Thyroid gland (tissue), 4 donors: ENCODE results near the gene SLC5A1. TPM values are rescaled to one million over a fixed set of nuclear protein-coding genes. Genes with fewer than 3 reads are reported as not detected.

Source experiments
- DNase-seq, 2 donors: peaks; one replicate each; pipeline ENCODE4 v3.0.0-alpha.2; 2019
- H3K27ac ChIP-seq, 3 donors: fragments of 200-600 bp; sonication (generic); 1 replicate in 2 of 3; 2 replicates in 1 of 3; pipeline ENCODE4 v1.5.1; 2016 to 2019; ENCODE audit warnings: mild to moderate bottlenecking in 1 of 3, moderate library complexity in 1 of 3
- H3K27me3 ChIP-seq: fragments of 200-600 bp; sonication (generic); one replicate; pipeline ENCODE4 v1.5.1; 2019
- H3K36me3 ChIP-seq, 2 donors: fragments of 200-600 bp; sonication (generic); one replicate each; pipeline ENCODE4 v1.5.1; 2016 to 2019
- H3K4me1 ChIP-seq, 2 donors: fragments of 200-600 bp; sonication (generic); one replicate each; pipeline ENCODE4 v1.5.1; 2017 to 2019
- H3K4me3 ChIP-seq, 3 donors: fragments of 200-600 bp; sonication (generic); replicated peaks in 1 of 3; 1 replicate in 2 of 3; 2 replicates in 1 of 3; pipeline ENCODE4 v1.5.1; 2016; ENCODE audit warnings: mild to moderate bottlenecking in 1 of 3
- H3K9me3 ChIP-seq: fragments of 200-600 bp; sonication (generic); one replicate; pipeline ENCODE4 v1.5.1; 2017
- POLR2A ChIP-seq, 2 donors: fragments of 450-650 bp; IDR thresholded peaks; one replicate each; pipeline ENCODE4 v1.6.1; 2017; ENCODE audit warnings: antibody characterized with exemption in 2 of 2, mild to moderate bottlenecking in 2 of 2, moderate library complexity in 1 of 2
- WGBS, 2 donors: methylation state at CpG; one replicate each; pipeline ENCODE4 v1.1.5; 2017; 5-methylcytosine and 5-hydroxymethylcytosine counted together
- intact Hi-C: fragments of 100-400 bp; cut with DNase I; formaldehyde crosslinking; loops from one replicate; pipeline ENCODE4 v1.15.1; 2023
- total RNA-seq, 4 donors: library from RNA; depleted of rRNA; stranded (reverse); fragments of >200 nt; gene quantifications; one replicate each; pipeline ENCODE4 v1.2.3, GENCODE V29; 2016
- TF ChIP-seq, protein P1 (sequence below), 6 experiments: fragments of 200-600 bp in 3 of 6; fragments of 450-650 bp in 3 of 6; sonication (generic) in 3 of 6; IDR thresholded peaks; one replicate each; pipeline ENCODE4 v1.5.1; 2016 to 2019; ENCODE audit warnings: antibody characterized with exemption in 6 of 6, mild to moderate bottlenecking in 2 of 6, inconsistent platforms in 1 of 6, moderate library complexity in 1 of 6

SLC5A1 gene
- total RNA-seq, 4 donors from 2014 or later, result not detected

DNA sequence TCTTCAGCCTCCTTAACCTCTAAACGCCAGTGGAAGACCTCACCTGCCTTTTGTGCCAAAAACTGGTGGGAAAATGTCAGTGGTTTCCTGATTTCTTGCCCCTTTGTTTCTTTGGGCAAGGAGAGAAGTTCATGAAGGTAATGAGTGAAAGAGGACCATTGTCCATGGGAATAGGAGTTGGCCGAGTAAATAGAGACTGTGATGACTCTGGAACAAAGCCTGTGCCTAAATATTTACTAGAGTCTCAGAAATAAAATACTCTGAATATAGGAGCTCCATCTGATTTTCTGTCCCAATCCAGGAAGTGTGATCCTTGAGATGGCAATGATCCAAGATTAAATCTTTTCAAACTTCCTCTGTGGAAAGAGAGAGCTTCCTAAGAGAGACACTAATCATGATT is 12.0 kb downstream of the SLC5A1 start:
- no peaks in the 10 kb centered on the region for H3K36me3 ChIP-seq
- WGBS, 2 donors, result 59 to 68% methylated on average over 2 of the region's 2 CpGs
- TF ChIP-seq POLR2A (IDR thresholded peaks at IDR 0.05), result no peak
- H3K9me3 ChIP-seq, result no peaks in the 10 kb centered on the region
- peaks cover 4 to 11% of the 10 kb centered on the region in 2 donors for H3K4me1 ChIP-seq
- H3K27ac ChIP-seq, result no peak overlapping the region
- no peaks in the 10 kb centered on the region for H3K27me3 ChIP-seq
- H3K4me3 ChIP-seq, result no peak overlapping the region
- intact Hi-C loops, result no loop called here
- no peak for DNase-seq

DNA sequence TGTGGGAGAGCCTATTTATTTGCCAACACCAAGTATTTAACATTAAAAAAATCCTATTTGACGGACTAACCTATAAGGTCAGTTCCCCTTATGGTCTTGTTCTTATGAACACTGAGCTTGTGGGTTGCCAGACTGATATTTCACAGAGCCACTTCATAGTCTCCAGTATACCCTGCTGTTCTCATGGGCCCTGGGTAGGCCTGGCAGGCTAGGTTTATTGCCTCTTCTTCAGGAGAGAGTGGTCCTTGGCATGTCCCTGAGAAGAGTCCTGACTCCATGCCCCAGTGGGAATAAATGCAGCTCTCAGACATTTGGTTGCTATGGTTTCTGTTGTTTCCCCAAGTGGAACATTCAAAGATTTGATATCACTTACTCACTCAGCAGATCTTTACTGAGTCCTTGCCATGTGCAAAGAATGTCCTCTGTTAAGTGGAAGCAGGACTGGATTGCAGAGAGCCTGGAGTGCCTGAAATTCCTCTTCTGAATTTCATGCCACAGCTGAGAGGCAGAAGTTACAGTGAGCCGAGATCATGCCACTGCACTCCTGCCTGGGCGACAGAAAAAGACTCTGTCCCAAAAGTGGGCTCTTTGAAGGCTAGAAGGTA is 15.7 kb downstream of the SLC5A1 start:
- intact Hi-C loops, result no loop called here
- Histone ChIP-seq H3K4me3 (no peak overlapping the region), H3K36me3 (no peaks in the 10 kb centered on the region), H3K4me1 (peaks cover 4 to 11% of the 10 kb centered on the region in 2 donors), H3K27ac (no peak overlapping the region), H3K27me3 (no peaks in the 10 kb centered on the region), H3K9me3 (no peaks in the 10 kb centered on the region)
- WGBS, 2 donors, result 38 to 43% methylated on average over 3 of the region's 3 CpGs
- TF ChIP-seq, protein P1, sequence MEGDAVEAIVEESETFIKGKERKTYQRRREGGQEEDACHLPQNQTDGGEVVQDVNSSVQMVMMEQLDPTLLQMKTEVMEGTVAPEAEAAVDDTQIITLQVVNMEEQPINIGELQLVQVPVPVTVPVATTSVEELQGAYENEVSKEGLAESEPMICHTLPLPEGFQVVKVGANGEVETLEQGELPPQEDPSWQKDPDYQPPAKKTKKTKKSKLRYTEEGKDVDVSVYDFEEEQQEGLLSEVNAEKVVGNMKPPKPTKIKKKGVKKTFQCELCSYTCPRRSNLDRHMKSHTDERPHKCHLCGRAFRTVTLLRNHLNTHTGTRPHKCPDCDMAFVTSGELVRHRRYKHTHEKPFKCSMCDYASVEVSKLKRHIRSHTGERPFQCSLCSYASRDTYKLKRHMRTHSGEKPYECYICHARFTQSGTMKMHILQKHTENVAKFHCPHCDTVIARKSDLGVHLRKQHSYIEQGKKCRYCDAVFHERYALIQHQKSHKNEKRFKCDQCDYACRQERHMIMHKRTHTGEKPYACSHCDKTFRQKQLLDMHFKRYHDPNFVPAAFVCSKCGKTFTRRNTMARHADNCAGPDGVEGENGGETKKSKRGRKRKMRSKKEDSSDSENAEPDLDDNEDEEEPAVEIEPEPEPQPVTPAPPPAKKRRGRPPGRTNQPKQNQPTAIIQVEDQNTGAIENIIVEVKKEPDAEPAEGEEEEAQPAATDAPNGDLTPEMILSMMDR (IDR thresholded peaks at IDR 0.05), result no peak
- TF ChIP-seq POLR2A (IDR thresholded peaks at IDR 0.05), result no peak
- peak; percentile 26 to 40 for DNase-seq

DNA sequence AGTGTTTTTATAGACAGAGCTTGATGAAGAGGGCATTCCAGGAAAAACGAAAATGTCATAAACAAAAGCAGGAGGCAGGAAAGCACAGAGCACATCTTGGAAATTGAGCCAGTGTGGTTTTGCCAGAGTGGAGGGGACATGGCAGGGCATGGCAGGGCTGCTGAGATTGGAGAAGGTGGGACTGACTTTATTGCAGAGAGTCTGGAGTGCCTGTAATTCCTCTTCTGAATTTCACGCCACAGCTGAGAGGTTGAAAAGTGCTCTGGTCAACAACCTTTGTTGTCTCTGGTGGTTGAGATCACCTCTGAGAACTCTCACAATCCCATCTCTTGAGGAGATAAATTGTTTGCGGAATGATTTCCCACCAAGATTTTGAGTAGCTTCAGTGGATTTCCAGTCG is 16.4 kb downstream of the SLC5A1 start:
- WGBS, 2 donors, result 38 to 42% methylated on average over 4 of the region's 4 CpGs
- DNase-seq, result no peak
- Histone ChIP-seq H3K27me3 (no peaks in the 10 kb centered on the region), H3K27ac (no peak overlapping the region), H3K36me3 (no peaks in the 10 kb centered on the region), H3K4me1 (peaks cover 4 to 11% of the 10 kb centered on the region in 2 donors), H3K9me3 (no peaks in the 10 kb centered on the region), H3K4me3 (no peak overlapping the region)
- intact Hi-C loops, result no loop called here
- TF ChIP-seq, protein P1 (IDR thresholded peaks at IDR 0.05), result no peak
- TF ChIP-seq POLR2A (IDR thresholded peaks at IDR 0.05), result no peak

DNA sequence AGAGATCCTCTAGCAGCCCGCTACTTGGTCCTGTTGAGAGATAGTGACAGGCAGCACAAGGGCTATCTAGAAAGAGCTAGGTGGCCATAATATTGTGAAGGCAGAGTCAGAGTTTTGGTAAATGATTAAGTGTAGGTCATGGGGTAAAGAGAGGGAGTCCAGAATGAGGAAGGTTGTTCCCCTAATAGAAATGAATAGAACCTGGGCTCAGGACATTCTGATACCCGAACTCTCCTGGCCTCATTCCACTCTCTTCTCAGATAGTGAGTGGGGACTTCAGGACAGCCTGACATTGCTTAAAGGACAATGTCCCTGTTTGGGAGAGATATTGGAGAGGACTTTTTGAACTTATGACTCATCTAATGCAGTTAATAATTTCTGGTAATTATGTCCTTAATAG is 20.6 kb downstream of the SLC5A1 start:
- Histone ChIP-seq H3K36me3 (no peaks in the 10 kb centered on the region), H3K4me3 (no peak overlapping the region), H3K9me3 (no peaks in the 10 kb centered on the region), H3K27me3 (no peaks in the 10 kb centered on the region), H3K4me1 (peaks cover 4 to 8% of the 10 kb centered on the region in 2 donors), H3K27ac (no peak overlapping the region)
- intact Hi-C loops, result no loop called here
- WGBS, 2 donors, result 80 to 85% methylated on average over 2 of the region's 2 CpGs
- TF ChIP-seq, protein P1 (IDR thresholded peaks at IDR 0.05), result no peak
- TF ChIP-seq POLR2A (IDR thresholded peaks at IDR 0.05), result no peak
- no peak for DNase-seq

DNA sequence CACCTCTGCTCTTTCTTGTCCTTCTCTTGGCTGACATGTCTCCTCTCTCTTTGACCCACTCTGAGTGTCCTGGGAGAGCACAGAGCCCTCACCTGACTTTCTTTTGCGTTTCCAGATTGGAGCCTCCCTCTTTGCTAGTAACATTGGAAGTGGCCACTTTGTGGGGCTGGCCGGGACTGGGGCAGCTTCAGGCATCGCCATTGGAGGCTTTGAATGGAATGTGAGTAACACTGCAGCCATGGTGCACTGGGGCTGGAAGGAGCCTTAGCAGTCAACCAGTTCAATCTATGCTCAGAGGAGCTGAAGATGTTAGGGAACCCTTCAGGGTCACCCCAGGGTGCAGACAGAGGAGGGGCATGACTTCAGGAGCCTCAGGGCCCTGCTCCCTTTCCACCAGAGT is 23.8 kb downstream of the SLC5A1 start:
- 49 to 60% methylated on average over 3 of the region's 3 CpGs for WGBS, 2 donors
- Histone ChIP-seq H3K4me1 (no peaks in the 10 kb centered on the region), H3K4me3 (no peak overlapping the region), H3K36me3 (no peaks in the 10 kb centered on the region), H3K27ac (no peak overlapping the region), H3K27me3 (no peaks in the 10 kb centered on the region), H3K9me3 (no peaks in the 10 kb centered on the region)
- DNase-seq, result no peak
- intact Hi-C loops, result no loop called here
- no peak for TF ChIP-seq POLR2A (IDR thresholded peaks at IDR 0.05)
- TF ChIP-seq, protein P1 (IDR thresholded peaks at IDR 0.05), result no peak
